ENCODE measurements around the gene IL32.

The IL32 gene

DNA sequence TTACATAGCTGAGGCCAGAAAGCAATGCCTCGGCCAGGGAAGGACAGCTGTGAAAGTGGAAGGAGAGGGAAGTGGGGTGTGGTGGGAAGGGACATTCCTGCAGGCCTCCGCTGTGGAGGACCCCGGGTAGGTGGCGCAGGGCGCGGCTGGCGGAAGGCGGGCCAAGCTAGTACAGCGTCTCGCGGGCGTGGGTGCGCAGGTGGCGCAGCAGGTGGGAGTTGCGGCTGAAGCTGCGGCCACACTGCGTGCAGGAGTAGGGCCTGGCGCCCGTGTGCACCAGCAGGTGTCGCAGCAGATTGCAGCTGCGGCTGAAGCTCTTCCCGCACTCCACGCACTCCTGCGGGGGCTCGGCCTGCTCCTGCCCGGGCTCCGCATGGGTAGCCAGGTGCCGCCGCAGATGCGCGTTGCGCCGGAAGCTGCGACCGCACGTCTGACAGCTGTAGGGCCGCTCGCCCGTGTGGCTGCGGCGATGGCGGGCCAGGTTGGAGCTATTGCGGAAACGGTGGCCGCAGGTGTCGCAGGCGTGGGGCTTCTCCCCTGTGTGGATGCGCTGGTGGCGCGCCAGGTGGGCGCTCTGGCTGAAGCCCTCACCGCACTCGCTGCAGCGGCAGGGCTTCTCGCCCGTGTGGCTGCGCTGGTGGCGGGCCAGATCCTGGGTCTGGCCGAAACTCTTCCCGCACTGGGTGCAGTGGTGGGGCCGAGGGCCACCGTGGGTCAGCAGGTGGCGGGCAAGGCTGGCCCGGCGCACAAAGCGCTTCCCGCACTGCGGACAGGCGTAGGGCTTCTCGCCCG is 23.7 kb downstream of the IL32 start:
- H3K4me3 ChIP-seq (ENCODE audit: control insufficient read depth, low read depth, low read length) = no peak overlapping the region
- TF ChIP-seq, protein P1, sequence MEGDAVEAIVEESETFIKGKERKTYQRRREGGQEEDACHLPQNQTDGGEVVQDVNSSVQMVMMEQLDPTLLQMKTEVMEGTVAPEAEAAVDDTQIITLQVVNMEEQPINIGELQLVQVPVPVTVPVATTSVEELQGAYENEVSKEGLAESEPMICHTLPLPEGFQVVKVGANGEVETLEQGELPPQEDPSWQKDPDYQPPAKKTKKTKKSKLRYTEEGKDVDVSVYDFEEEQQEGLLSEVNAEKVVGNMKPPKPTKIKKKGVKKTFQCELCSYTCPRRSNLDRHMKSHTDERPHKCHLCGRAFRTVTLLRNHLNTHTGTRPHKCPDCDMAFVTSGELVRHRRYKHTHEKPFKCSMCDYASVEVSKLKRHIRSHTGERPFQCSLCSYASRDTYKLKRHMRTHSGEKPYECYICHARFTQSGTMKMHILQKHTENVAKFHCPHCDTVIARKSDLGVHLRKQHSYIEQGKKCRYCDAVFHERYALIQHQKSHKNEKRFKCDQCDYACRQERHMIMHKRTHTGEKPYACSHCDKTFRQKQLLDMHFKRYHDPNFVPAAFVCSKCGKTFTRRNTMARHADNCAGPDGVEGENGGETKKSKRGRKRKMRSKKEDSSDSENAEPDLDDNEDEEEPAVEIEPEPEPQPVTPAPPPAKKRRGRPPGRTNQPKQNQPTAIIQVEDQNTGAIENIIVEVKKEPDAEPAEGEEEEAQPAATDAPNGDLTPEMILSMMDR (IDR thresholded peaks at IDR 0.05; ENCODE audit: control insufficient read depth, insufficient read depth, low read depth, low read length, missing control alignments) = no peak
- DNase-seq (ENCODE audit: low read depth) = no peak

DNA sequence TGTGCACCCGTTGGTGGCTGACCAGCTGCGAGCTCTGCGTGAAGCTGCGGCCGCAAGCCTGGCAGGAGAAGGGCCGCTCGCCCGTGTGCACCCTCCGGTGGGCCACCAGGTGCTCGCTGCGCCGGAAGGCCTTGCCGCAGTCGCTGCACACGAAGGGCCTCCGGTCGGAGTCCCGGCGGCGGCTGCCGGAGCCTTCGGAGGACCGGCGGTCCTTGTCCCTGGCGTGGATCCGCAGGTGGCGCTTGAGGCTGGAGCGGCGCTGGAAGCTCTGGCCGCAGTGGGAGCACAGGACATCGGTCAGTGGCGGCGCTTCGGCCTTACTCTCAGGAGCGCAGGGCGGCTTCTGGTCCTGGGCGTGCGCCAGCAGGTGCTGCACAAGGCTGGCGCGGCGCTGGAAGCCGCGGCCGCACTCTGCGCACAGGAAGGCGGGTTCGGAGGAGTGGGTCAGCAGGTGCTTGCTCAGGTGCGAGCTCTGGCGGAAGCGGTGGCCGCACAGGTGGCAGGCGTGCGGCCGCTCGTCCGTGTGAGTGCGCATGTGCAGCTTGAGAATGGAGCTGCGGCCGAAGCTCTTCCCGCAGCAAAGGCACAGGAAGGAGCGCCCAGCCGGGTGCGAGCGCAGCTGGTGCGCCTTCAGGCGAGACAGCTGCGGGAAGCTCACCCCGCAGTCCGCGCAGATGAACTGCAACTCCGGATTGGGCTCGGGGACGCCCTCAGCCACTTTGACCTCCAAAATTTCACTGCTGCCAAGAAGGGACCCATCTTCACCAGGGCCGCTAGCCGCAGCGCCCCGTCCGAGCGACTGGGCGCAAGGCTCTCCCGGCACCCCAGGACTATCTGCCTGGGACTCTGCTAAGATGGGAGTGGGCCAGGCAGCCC is 24.5 kb downstream of the IL32 start:
- DNase-seq (ENCODE audit: low read depth) = no peak
- TF ChIP-seq, protein P1 (IDR thresholded peaks at IDR 0.05; ENCODE audit: control insufficient read depth, insufficient read depth, low read depth, low read length, missing control alignments) = no peak
- no peak overlapping the region for H3K4me3 ChIP-seq (ENCODE audit: control insufficient read depth, low read depth, low read length)

DNA sequence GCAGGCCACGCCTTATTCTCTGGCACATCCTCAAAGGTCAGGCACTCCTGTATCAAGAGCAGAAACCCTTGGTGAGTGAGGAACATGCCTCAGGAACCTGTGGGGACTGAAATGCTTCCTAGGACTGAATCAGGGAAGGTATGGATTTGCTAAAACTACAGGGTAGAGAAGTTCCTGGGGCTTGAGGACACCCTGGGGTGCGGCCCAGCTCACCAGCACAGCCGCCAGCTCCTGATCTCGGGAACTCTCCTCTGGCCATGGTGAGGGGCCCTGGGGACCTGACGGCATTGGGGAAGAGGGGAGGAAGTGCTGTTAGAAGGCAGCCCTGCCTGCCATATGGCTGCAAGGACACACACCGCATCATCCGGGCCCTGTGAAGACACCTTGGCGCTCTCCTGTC is 26.1 kb downstream of the IL32 start:
- DNase-seq (ENCODE audit: low read depth) = no peak
- TF ChIP-seq, protein P1 (IDR thresholded peaks at IDR 0.05; ENCODE audit: control insufficient read depth, insufficient read depth, low read depth, low read length, missing control alignments) = no peak
- H3K4me3 ChIP-seq (ENCODE audit: control insufficient read depth, low read depth, low read length) = no peak overlapping the region

DNA sequence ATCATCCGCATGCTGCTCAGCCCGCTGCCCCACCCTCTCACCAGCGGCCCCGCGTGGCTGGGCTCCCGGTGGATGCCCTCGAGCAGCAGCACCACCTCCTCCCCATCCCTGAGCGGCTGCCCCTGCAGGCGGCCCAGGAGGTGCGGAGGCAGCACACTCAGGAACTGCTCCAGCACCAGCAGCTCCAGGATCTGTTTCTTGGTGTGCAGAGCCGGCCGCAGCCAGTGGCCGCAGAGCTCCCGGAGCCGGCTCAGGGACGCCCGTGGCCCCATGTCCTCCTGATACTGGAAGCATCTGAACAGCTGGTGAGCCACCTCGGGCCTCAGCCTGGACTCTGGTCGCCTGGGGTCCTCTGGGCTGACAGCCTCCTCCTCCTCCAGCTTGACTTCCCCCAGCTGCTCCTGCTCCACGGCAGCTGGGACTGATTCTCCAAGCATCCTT is 27.1 kb downstream of the IL32 start:
- H3K4me3 ChIP-seq (ENCODE audit: control insufficient read depth, low read depth, low read length) = no peak overlapping the region
- no peak for DNase-seq (ENCODE audit: low read depth)
- TF ChIP-seq, protein P1 (IDR thresholded peaks at IDR 0.05; ENCODE audit: control insufficient read depth, insufficient read depth, low read depth, low read length, missing control alignments) = no peak

DNA sequence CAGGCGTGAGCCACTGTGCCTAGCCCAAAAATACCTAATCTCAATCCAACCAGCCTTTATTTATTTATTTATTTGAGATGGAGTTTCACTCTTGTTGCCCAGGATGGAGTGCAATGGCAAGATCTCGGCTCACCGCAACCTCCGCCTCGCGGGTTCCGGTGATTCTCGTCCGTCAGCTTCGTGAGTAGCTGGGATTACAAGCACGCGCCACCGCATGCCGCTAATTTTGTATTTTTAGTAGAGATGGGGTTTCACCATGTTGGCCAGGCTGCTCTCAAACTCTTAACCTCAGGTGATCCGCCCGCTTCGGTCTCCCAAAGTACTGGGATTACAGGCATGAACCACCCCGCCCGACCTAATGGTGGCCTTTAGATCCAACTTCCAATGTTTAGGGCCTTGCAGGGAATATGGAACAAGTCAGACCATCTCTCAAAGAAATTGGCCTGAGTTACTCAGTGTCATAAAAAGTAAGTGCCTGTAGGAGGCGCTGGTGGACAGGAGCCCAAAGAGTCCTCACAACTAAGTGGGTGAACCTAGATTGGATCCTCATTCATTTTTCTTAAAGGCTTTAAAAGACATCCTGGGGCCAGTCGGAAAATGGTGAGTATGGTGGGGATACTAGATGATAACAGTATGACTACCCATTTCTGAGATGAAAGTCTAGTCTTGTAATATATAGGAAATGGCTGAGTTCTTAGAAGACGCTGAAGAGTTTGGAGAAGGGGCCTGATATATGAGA is 29.0 kb downstream of the IL32 start:
- no peak for DNase-seq (ENCODE audit: low read depth)
- no peak overlapping the region for H3K4me3 ChIP-seq (ENCODE audit: control insufficient read depth, low read depth, low read length)
- TF ChIP-seq, protein P1 (IDR thresholded peaks at IDR 0.05; ENCODE audit: control insufficient read depth, insufficient read depth, low read depth, low read length, missing control alignments) = peak; percentile 47

DNA sequence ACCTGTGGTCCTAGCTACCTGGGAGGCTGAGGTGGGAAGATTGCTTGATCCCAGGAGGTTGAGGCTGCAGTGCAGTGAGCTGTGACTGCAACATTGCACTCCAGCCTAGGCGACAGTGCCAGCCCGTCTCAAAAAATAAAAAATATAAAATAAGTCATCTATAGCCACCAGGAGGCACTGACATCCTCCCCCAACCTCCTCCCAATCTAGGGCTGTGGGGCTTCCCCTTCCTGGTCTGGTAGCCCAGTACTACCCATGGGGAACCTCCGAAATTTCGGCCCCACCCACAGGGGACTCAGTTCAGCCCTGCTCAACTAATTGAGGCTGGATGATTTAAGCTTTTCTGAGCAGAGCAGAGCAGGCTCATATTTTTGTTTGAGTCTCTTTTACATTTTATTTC is 30.4 kb downstream of the IL32 start:
- no peak for DNase-seq (ENCODE audit: low read depth)
- H3K4me3 ChIP-seq (ENCODE audit: control insufficient read depth, low read depth, low read length) = no peak overlapping the region
- TF ChIP-seq, protein P1 (IDR thresholded peaks at IDR 0.05; ENCODE audit: control insufficient read depth, insufficient read depth, low read depth, low read length, missing control alignments) = peak; percentile 14

Data from AG09309 (cell line).